ENCODE data around the gene EFCAB6. TPM values are rescaled to one million over a fixed set of nuclear protein-coding genes. Genes with fewer than 3 reads are reported as not detected.
A peak's percentile ranks its signal among the peaks of the same experiment; 100 is the strongest.

EFCAB6 gene
- total RNA-seq, 2 experiments from 2014 or later = 0.56 to 0.71 TPM

GRCh38 chr22:43747058-43747457 lies 65.0 kb downstream of the EFCAB6 start:
- no peak overlapping the region for H3K4me3 Mint-ChIP-seq
- no peaks in the 10 kb centered on the region for H3K9me3 Mint-ChIP-seq (ENCODE audit: low read depth)
- CTCF ChIA-PET = no interaction called here
- H3K27me3 Mint-ChIP-seq = peaks cover 10% of the 10 kb centered on the region
- POLR2A ChIA-PET = no interaction called here
- no peaks in the 10 kb centered on the region for H3K4me1 Mint-ChIP-seq
- ATAC-seq (no peak), DNase-seq (no peak)
- no peaks in the 10 kb centered on the region for H3K36me3 Mint-ChIP-seq (ENCODE audit: low read depth)
- H3K27ac Mint-ChIP-seq = no peak overlapping the region
- intact Hi-C loops (cut with DNase I, micrococcal nuclease) = no loop called here

DNA sequence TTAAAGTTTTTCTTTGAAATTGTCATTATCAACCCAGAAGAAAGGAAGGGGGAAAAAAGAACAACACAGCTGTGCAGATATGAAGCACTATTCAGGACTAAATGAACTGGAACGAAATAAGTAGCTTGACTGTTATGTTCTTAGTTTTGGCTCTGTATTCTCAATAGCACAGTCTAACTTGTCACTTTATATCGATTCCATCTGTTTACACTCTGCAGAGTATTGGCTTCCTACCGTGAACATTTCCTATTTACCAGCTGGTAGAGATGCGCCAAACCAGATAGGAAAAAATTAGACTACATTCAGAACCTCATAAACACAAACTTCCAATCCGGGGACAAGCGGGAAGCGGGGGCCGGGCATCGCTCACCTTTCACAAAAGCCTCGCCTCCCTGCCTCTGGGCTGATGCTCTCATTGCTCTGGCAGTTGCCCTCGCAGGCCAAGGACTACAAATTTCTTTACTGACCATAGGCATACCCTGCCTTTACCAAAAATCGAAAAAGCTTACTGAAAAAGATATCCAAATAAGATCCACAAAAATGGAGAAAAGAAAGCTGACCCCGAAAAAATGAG lies 66.2 kb downstream of the EFCAB6 start:
- CTCF ChIA-PET = no interaction called here

GRCh38 chr22:43745411-43745770 lies 66.7 kb downstream of the EFCAB6 start:
- H3K27ac Mint-ChIP-seq = no peak overlapping the region
- no peak overlapping the region for H3K4me3 Mint-ChIP-seq
- intact Hi-C loops (cut with DNase I, micrococcal nuclease) = no loop called here
- no peaks in the 10 kb centered on the region for H3K36me3 Mint-ChIP-seq (ENCODE audit: low read depth)
- ChIA-PET POLR2A (no interaction called here), CTCF (no interaction called here)
- peaks cover 10% of the 10 kb centered on the region for H3K27me3 Mint-ChIP-seq
- H3K4me1 Mint-ChIP-seq = no peaks in the 10 kb centered on the region
- H3K9me3 Mint-ChIP-seq (ENCODE audit: low read depth) = no peaks in the 10 kb centered on the region
- ATAC-seq (no peak), DNase-seq (no peak)

More for the DNA sequence above, 66.2 kb downstream of the EFCAB6 start:
- DNase-seq (no peak), ATAC-seq (no peak)
- H3K27me3 Mint-ChIP-seq = peaks cover 10% of the 10 kb centered on the region
- H3K4me1 Mint-ChIP-seq = no peaks in the 10 kb centered on the region
- H3K4me3 Mint-ChIP-seq = no peak overlapping the region
- H3K27ac Mint-ChIP-seq = no peak overlapping the region
- POLR2A ChIA-PET = no interaction called here
- intact Hi-C loops (cut with DNase I, micrococcal nuclease) = no loop called here
- no peaks in the 10 kb centered on the region for H3K36me3 Mint-ChIP-seq (ENCODE audit: low read depth)
- H3K9me3 Mint-ChIP-seq (ENCODE audit: low read depth) = no peaks in the 10 kb centered on the region

DNA sequence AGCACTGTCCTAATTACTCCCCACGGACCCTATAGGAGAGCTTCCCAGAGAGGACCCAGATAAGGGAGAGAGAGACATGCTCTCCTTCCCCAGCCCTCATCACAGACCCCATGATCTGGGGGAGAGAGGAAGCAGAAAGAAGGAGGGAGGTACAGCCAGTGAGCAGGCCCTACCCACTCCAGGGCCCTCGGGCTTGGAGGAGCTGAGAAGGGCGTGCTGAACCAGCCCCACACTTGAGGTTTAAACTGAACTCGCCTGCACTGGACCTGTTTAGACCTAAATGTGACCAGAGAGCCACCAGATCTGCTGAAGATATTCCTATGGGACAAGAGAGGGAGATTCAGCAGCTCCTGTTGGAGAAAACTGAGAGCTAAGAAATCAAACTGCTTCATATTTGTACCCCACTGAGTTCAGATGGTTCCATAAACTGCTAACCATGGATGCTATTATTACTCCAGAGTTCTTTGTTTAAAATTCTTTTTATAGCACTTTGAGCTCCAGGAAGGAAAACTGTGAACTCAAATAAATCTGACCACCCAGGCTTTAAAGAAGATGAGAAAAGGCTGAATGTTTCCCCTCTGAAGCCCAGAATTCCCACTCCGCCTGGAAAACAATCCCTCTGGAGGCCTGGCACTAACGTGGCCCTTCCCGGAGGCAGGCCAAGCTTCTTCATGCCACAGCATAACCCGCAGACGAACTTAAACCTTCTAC lies 67.2 kb downstream of the EFCAB6 start:
- Mint-ChIP-seq H3K4me3 (no peak overlapping the region), H3K4me1 (no peaks in the 10 kb centered on the region), H3K27ac (no peak overlapping the region), H3K9me3 (ENCODE audit: low read depth) (no peaks in the 10 kb centered on the region), H3K27me3 (peaks cover 7% of the 10 kb centered on the region), H3K36me3 (ENCODE audit: low read depth) (no peaks in the 10 kb centered on the region)
- ChIA-PET POLR2A (interaction anchor here (0.6 kb wide), 1 partner anchor 195 kb away, joined by 3 read pairs; no protein-coding TSS in a partner anchor), CTCF (no interaction called here)
- no peak for ATAC-seq
- DNase-seq = no peak
- intact Hi-C loops (cut with DNase I, micrococcal nuclease) = loop anchor here in 1 of 2 experiments (5.0 kb wide), 1 partner anchor 358 kb away; no protein-coding TSS in a partner anchor

- Mint-ChIP-seq H3K4me3 (no peak overlapping the region), H3K27ac (no peak overlapping the region), H3K9me3 (ENCODE audit: low read depth) (no peaks in the 10 kb centered on the region), H3K27me3 (peaks cover 4% of the 10 kb centered on the region), H3K4me1 (no peaks in the 10 kb centered on the region), H3K36me3 (ENCODE audit: low read depth) (no peaks in the 10 kb centered on the region)
- intact Hi-C loops (cut with DNase I, micrococcal nuclease) = loop anchor here in 1 of 2 experiments (5.0 kb wide), 1 partner anchor 357 kb away; no protein-coding TSS in a partner anchor
- ATAC-seq (no peak), DNase-seq (no peak)
- POLR2A ChIA-PET = interaction anchor here (0.6 kb wide), 1 partner anchor 194 kb away, joined by 3 read pairs; no protein-coding TSS in a partner anchor
- CTCF ChIA-PET = no interaction called here
These were observed 68.0 kb downstream of the EFCAB6 start for GRCh38 chr22:43743929-43744643.

DNA sequence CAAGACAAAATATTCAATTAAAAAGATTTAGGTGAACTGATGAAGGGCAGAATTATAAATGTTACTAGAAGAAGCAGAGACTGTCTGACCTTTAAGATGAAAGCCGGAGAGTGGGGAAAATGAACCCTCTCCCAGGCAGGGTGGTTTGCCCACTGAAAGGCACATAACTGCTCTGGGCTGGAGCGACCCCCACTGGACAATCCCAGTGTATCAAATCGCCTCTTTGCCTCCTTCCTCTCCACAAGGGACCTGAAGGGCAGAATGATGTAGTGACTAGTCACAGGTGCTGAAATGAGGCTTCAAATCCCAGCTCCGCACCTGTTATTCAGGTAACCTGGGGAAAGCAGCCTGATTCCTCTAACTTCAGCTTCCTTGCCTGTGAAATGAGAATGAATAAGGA lies 69.0 kb downstream of the EFCAB6 start:
- Mint-ChIP-seq H3K27me3 (peaks cover 4% of the 10 kb centered on the region), H3K4me3 (no peak overlapping the region), H3K36me3 (ENCODE audit: low read depth) (no peaks in the 10 kb centered on the region), H3K4me1 (no peaks in the 10 kb centered on the region), H3K9me3 (ENCODE audit: low read depth) (no peaks in the 10 kb centered on the region), H3K27ac (no peak overlapping the region)
- ChIA-PET CTCF (no interaction called here), POLR2A (no interaction called here)
- peak; percentile 11 for DNase-seq
- no peak for ATAC-seq
- intact Hi-C loops (cut with DNase I, micrococcal nuclease) = loop anchor here in 1 of 2 experiments (5.0 kb wide), 1 partner anchor 356 kb away; no protein-coding TSS in a partner anchor

DNA sequence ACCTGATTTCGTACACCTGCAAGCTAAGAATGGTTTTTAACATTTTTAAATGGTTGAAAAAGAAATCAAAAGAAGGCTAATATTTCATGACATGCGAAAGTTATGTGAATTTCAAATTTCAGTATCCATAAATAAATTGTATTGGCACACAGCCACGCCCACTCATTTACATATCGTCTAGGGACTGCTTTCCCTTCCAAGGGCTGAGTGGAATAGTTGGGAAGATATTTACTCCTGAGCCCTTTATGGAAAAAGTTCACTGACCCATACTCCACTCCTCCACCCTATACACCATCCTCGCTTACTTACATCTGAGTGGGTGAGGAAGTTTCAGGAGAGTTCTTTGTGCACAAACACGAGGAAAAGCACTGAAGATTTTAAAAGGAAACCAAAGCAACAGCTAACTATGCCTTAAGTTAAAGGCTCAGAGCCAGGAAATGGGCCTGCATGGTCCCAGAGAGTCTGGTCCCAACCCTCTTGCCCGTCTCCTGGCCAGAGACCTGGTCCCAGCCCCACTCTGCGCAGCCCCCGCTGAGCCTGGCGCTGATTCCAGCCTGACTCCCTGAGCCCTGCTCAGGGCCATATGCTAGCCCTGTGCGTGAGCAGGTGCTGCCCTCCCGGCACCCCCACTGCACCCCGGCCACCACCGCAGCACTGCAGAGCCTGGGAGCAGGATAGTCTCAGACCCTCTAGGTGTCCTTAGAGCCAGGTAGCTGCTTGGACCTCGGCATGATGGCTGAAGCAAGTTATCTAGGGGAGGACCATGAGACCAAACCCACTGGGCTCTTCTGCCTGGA lies 69.8 kb downstream of the EFCAB6 start:
- CTCF ChIA-PET = no interaction called here
- Mint-ChIP-seq H3K27ac (no peak overlapping the region), H3K4me3 (no peak overlapping the region), H3K4me1 (no peaks in the 10 kb centered on the region), H3K9me3 (ENCODE audit: low read depth) (no peaks in the 10 kb centered on the region), H3K27me3 (peaks cover 4% of the 10 kb centered on the region), H3K36me3 (ENCODE audit: low read depth) (no peaks in the 10 kb centered on the region)
- no peak for ATAC-seq
- POLR2A ChIA-PET = no interaction called here
- no peak for DNase-seq
- intact Hi-C loops (cut with DNase I, micrococcal nuclease) = loop anchor here in 1 of 2 experiments (5.0 kb wide), 1 partner anchor 355 kb away; no protein-coding TSS in a partner anchor

- no peak overlapping the region for H3K27ac Mint-ChIP-seq
- no peaks in the 10 kb centered on the region for H3K9me3 Mint-ChIP-seq (ENCODE audit: low read depth)
- peaks cover 4% of the 10 kb centered on the region for H3K27me3 Mint-ChIP-seq
- H3K4me3 Mint-ChIP-seq = no peak overlapping the region
- no peak for ATAC-seq
- H3K4me1 Mint-ChIP-seq = no peaks in the 10 kb centered on the region
- no peak for DNase-seq
- intact Hi-C loops (cut with DNase I, micrococcal nuclease) = loop anchor here in 1 of 2 experiments (5.0 kb wide), 1 partner anchor 353 kb away; no protein-coding TSS in a partner anchor
- CTCF ChIA-PET = no interaction called here
- no peaks in the 10 kb centered on the region for H3K36me3 Mint-ChIP-seq (ENCODE audit: low read depth)
- POLR2A ChIA-PET = no interaction called here
These were observed 71.4 kb downstream of the EFCAB6 start for GRCh38 chr22:43740587-43741270.

DNA sequence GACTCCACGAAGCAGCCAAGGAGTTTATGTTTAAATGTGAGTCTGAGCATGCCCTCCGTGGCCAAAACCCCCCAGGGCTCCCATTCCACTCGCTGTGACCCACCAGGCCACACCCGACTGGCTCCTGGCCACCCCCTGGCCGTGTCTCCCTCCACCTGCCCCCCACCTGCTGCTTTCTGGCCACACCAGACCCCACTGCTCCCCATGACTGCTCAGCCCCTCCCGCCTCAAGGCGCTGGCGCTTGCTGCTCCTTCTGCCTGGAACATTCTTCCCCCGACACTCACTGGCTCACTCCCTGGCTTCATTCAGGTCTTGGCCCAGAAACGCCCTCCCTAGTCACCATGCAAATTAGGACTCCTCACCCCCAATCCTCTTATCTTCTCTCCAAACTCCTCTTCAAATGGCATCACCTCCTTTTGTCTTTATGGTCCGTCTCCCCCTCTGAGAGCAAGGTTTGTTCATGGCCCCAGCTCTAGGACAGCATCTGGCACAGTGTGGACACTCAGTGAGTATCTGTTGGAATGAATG lies 72.2 kb downstream of the EFCAB6 start:
- peaks cover 4% of the 10 kb centered on the region for H3K27me3 Mint-ChIP-seq
- ChIA-PET POLR2A (no interaction called here), CTCF (no interaction called here)
- intact Hi-C loops (cut with DNase I, micrococcal nuclease) = loop anchor here in 1 of 2 experiments (5.0 kb wide), 1 partner anchor 353 kb away; no protein-coding TSS in a partner anchor
- no peak overlapping the region for H3K4me3 Mint-ChIP-seq
- no peaks in the 10 kb centered on the region for H3K9me3 Mint-ChIP-seq (ENCODE audit: low read depth)
- DNase-seq (no peak), ATAC-seq (no peak)
- H3K27ac Mint-ChIP-seq = no peak overlapping the region
- no peaks in the 10 kb centered on the region for H3K36me3 Mint-ChIP-seq (ENCODE audit: low read depth)
- no peaks in the 10 kb centered on the region for H3K4me1 Mint-ChIP-seq

DNA sequence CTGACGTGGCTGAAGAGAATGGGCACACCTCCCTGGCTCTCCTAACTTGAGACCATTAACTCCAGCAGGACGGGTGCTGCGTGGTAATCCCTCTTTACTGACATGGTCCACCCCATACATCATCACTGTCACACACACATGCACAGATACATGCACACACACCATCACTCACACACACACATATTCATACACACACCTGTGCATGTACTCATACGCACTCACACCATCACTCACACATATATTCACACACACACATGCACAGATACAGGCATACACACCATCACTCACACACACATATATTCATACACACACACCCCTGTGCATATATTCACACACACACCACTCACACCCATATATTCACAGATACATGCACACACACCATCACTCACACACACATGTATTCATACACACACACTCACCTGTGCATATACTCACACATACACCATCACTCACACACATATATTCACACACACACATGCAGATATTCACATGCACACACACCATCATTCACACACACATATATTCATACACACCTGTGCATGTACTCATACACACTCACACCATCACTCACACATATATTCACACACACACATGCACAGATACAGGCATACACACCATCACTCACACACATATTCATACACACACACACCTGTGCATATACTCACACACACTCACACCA lies 74.8 kb downstream of the EFCAB6 start:
- intact Hi-C loops (cut with DNase I, micrococcal nuclease) = no loop called here
- Mint-ChIP-seq H3K9me3 (ENCODE audit: low read depth) (no peaks in the 10 kb centered on the region), H3K27ac (no peak overlapping the region), H3K4me1 (no peaks in the 10 kb centered on the region), H3K36me3 (ENCODE audit: low read depth) (no peaks in the 10 kb centered on the region), H3K27me3 (no peaks in the 10 kb centered on the region), H3K4me3 (no peak overlapping the region)
- ATAC-seq (no peak), DNase-seq (no peak)
- CTCF ChIA-PET = no interaction called here
- POLR2A ChIA-PET = no interaction called here

Measured in activated CD4-positive, alpha-beta T cell treated with anti-CD3 and anti-CD28 coated beads for 36 hours (primary cell).